GM12878 (cell line): ENCODE results near the gene PAIP2. TPM values are rescaled to one million over a fixed set of nuclear protein-coding genes. Genes with fewer than 3 reads are reported as not detected.

ENCODE experiments used
- BACH1 ChIP-seq: fragments of 450-650 bp; IDR thresholded peaks from 2 replicates; pipeline ENCODE4 v1.6.1; 2017; ENCODE audit warnings: mild to moderate bottlenecking, borderline replicate concordance
- CBX5 ChIP-seq: sonication (generic); IDR thresholded peaks from 2 replicates; pipeline ENCODE4 v1.6.1; 2016; ENCODE audit warnings: low read depth, moderate library complexity, mild to moderate bottlenecking, inconsistent platforms
- CREB1 ChIP-seq: IDR thresholded peaks from 2 replicates; pipeline ENCODE4 v1.6.1; 2012; ENCODE audit warnings: low read depth, mild to moderate bottlenecking, inconsistent platforms
- E2F8 ChIP-seq: fragments of 450-650 bp; IDR thresholded peaks from 2 replicates; pipeline ENCODE4 v1.6.1; 2018; ENCODE audit warnings: mild to moderate bottlenecking, low read depth, moderate library complexity; ENCODE audit not compliant: partially characterized antibody
- EED ChIP-seq: sonication (generic); IDR thresholded peaks from 2 replicates; pipeline ENCODE4 v1.6.1; 2016; ENCODE audit warnings: antibody characterized with exemption, low read depth
- GABPA ChIP-seq: IDR thresholded peaks from 2 replicates; pipeline ENCODE4 v1.6.1; 2014; ENCODE audit warnings: antibody characterized with exemption, low read depth, mild to moderate bottlenecking, inconsistent platforms
- MYB ChIP-seq: fragments of 150-350 bp; IDR thresholded peaks from 2 replicates; pipeline ENCODE4 v1.6.1; 2014; ENCODE audit warnings: mild to moderate bottlenecking, low read depth, low read length, borderline replicate concordance
- MYC ChIP-seq: IDR thresholded peaks from 2 replicates; pipeline ENCODE4 v1.6.1; 2011; ENCODE audit warnings: mild to moderate bottlenecking, low read length, moderate library complexity, inconsistent platforms; ENCODE audit not compliant: insufficient read depth, insufficient replicate concordance, insufficient read length, severe bottlenecking
- NFIC ChIP-seq: IDR thresholded peaks from 2 replicates; pipeline ENCODE4 v1.6.1; 2012; ENCODE audit warnings: low read depth, mild to moderate bottlenecking, inconsistent platforms, low read length, moderate library complexity
- PAX5 ChIP-seq: IDR thresholded peaks from 2 replicates; pipeline ENCODE4 v1.6.1; 2011; ENCODE audit warnings: low read depth, low read length, borderline replicate concordance
- PAX8 ChIP-seq: fragments of 450-650 bp; IDR thresholded peaks from 2 replicates; pipeline ENCODE4 v1.6.1; 2017; ENCODE audit warnings: mild to moderate bottlenecking, moderate library complexity
- POLR2A ChIP-seq: IDR thresholded peaks from 2 replicates; pipeline ENCODE4 v1.6.1; 2011; ENCODE audit warnings: low read depth, mild to moderate bottlenecking, low read length
- RELB ChIP-seq: fragments of 450-650 bp; IDR thresholded peaks from 2 replicates; pipeline ENCODE4 v1.6.1; 2017; ENCODE audit warnings: low read depth, mild to moderate bottlenecking, moderate library complexity
- SKIL ChIP-seq: fragments of 450-650 bp; IDR thresholded peaks from 2 replicates; pipeline ENCODE4 v1.6.1; 2017; ENCODE audit warnings: mild to moderate bottlenecking, low read depth, inconsistent platforms; ENCODE audit not compliant: poor library complexity, severe bottlenecking
- SMAD1 ChIP-seq: fragments of 450-650 bp; IDR thresholded peaks from 2 replicates; pipeline ENCODE4 v1.6.1; 2018; ENCODE audit warnings: mild to moderate bottlenecking, low read depth; ENCODE audit not compliant: partially characterized antibody
- SMARCA5 ChIP-seq: fragments of 450-650 bp; IDR thresholded peaks from 2 replicates; pipeline ENCODE4 v1.6.1; 2017; ENCODE audit warnings: mild to moderate bottlenecking
- SREBF2 ChIP-seq: IDR thresholded peaks from 2 replicates; pipeline ENCODE4 v1.6.1; 2012; ENCODE audit warnings: mild to moderate bottlenecking, low read length
- STAT3 ChIP-seq: IDR thresholded peaks from 2 replicates; pipeline ENCODE4 v1.6.1; 2011; ENCODE audit warnings: low read depth, low read length, improper control_type of control experiment
- SUPT20H ChIP-seq: IDR thresholded peaks from 2 replicates; pipeline ENCODE4 v1.6.1; 2011; ENCODE audit warnings: low read depth, mild to moderate bottlenecking, low read length, moderate library complexity, borderline replicate concordance; ENCODE audit not compliant: control insufficient read depth
- SUZ12 ChIP-seq: fragments of 200-600 bp; sonication (generic); IDR thresholded peaks from one replicate; pipeline ENCODE4 v1.6.1; 2018; ENCODE audit warnings: antibody characterized with exemption, mild to moderate bottlenecking; ENCODE audit not compliant: unreplicated experiment
- TARDBP ChIP-seq: IDR thresholded peaks from 2 replicates; pipeline ENCODE4 v1.6.1; 2016; ENCODE audit warnings: borderline replicate concordance
- TCF12 ChIP-seq: IDR thresholded peaks from 2 replicates; pipeline ENCODE4 v1.6.1; 2011; ENCODE audit warnings: low read depth, mild to moderate bottlenecking, low read length
- USF2 ChIP-seq: IDR thresholded peaks from 2 replicates; pipeline ENCODE4 v1.6.1; 2011; ENCODE audit warnings: low read depth, low read length, improper control_type of control experiment, borderline replicate concordance
- ZNF217 ChIP-seq: fragments of 450-650 bp; IDR thresholded peaks from 2 replicates; pipeline ENCODE4 v1.6.1; 2017; ENCODE audit warnings: antibody characterized with exemption, mild to moderate bottlenecking
- ZSCAN29 ChIP-seq: fragments of 450-650 bp; IDR thresholded peaks from 2 replicates; pipeline ENCODE4 v1.6.1; 2017; ENCODE audit warnings: mild to moderate bottlenecking, moderate library complexity
- polyA plus RNA-seq, 11 experiments: library from polyadenylated mRNA; depleted of rRNA in 4 of 11; unstranded in 6 of 11; stranded (reverse) in 5 of 11; fragments of >200 nt; fragmentation: Nextera tagmentation in 4 of 11; fragmentation: Illumina TruSeq in 1 of 11; extraction: Ambion mirVana in 4 of 11; extraction: Trizol in 1 of 11; gene quantifications; 1 replicate in 1 of 11; 2 replicates in 10 of 11; pipeline versions ENCODE4 v1.2.1 to v1.2.3, GENCODE V29; 2011 to 2016; ENCODE audit warnings: inconsistent platforms in 2 of 11, missing spikeins in 2 of 11, low read depth in 1 of 11
- total RNA-seq, 4 experiments: library from RNA; depleted of rRNA in 3 of 4; stranded (reverse); fragments of >200 nt in 3 of 4; fragmentation: Illumina TruSeq in 1 of 4; extraction: Trizol in 1 of 4; gene quantifications; 2 replicates each; pipeline versions ENCODE4 v1.2.1 to v1.2.3, GENCODE V29; 2013 to 2021

PAIP2 gene
- total and polyA plus RNA-seq, 10 of the 15 experiments (the other 5 are each of a cell fraction or from before 2014, with no cell fraction given) = 49.9 to 154 (median 102) TPM

GRCh38 chr5:139294374-139295165 is 47.1 kb upstream of the PAIP2 start (continued):
- TF ChIP-seq TCF12 (no peak), MYB (no peak), SMARCA5 (0 out of 2 replicates have a peak, but pooled peaks have one; percentile 19), EED (no peak), E2F8 (no peak), SREBF2 (no peak), CBX5 (no peak), POLR2A (no peak), GABPA (0 out of 2 replicates have a peak, but pooled peaks have one; percentile 19), SKIL (no peak), MYC (no peak), USF2 (no peak), NFIC (peak; percentile 17; the same call in 1 of the 2 replicates), STAT3 (no peak), BACH1 (no peak), CREB1 (peak; percentile 13; the same call in 1 of the 2 replicates), PAX8 (peak; percentile 76; the same call in 1 of the 2 replicates), RELB (peak; percentile 66), SMAD1 (no peak), TARDBP (no peak), SUZ12 (no peak), ZNF217 (no peak), PAX5 (no peak), SUPT20H (no peak), ZSCAN29 (no peak)
